ENCODE measurements around the gene FAM221B. TPM values are rescaled to one million over a fixed set of nuclear protein-coding genes. Genes with fewer than 3 reads are reported as not detected.

The FAM221B gene
- total and polyA plus RNA-seq, 7 donors = 0.03 TPM; not detected in 6

GRCh38 chr9:35812025-35812602 is 16.4 kb downstream of the FAM221B start, which contains the start of gene SPAG8:
Gene SPAG8 (minus strand): TSS chr9:35812262. CDS start chr9:35812147, 115 bp downstream.
- intact Hi-C loops (cut with DNase I) = loop anchor here (1.0 to 5.0 kb wide), 2 partner anchors 21 to 65 kb away; partner anchors contain the start of genes GBA2, NPR2 and RGP1
- no peaks in the 10 kb centered on the region for H3K27me3 ChIP-seq
- peak within 1 kb of the TSS; percentile 26 to 60 (median 49) for H3K4me3 ChIP-seq
- H3K27ac ChIP-seq = peak within 1 kb of the TSS; percentile 98 to 100 (median 98)
- peaks cover 0 to 30% (median 12%) of the 10 kb centered on the region in 4 donors for H3K36me3 ChIP-seq
- no peak for TF ChIP-seq POLR2A (IDR thresholded peaks at IDR 0.05)
- TF ChIP-seq POLR2AphosphoS5 (IDR thresholded peaks at IDR 0.05) = peak in 3 of 4 donors; percentile 47 to 78 (median 55)
- no peaks in the 10 kb centered on the region for H3K9me3 ChIP-seq
- H3K4me1 ChIP-seq = peaks cover 0 to 36% (median 32%) of the 10 kb centered on the region in 4 donors
- 1 to 2% methylated on average over 28 of the region's 28 CpGs for WGBS, 2 donors
- DNase-seq = peak; percentile 98

- peaks cover 0 to 36% (median 32%) of the 10 kb centered on the region in 4 donors for H3K4me1 ChIP-seq
- H3K9me3 ChIP-seq = no peaks in the 10 kb centered on the region
- TF ChIP-seq CTCF (IDR thresholded peaks at IDR 0.05) (no peak), POLR2A (IDR thresholded peaks at IDR 0.05) (no peak), POLR2AphosphoS5 (IDR thresholded peaks at IDR 0.05) (no peak), EP300 (IDR thresholded peaks at IDR 0.05) (no peak)
- peak overlapping the region; percentile 26 to 60 (median 49) for H3K4me3 ChIP-seq
- intact Hi-C loops (cut with DNase I) = loop anchor here (1.0 to 5.0 kb wide), 2 partner anchors 20 to 64 kb away; partner anchors contain the start of genes GBA2, NPR2 and RGP1
- no peaks in the 10 kb centered on the region for H3K27me3 ChIP-seq
- peak; percentile 74 for DNase-seq
- 12 to 18% methylated on average over 12 of the region's 12 CpGs for WGBS, 2 donors
- H3K27ac ChIP-seq = peak overlapping the region; percentile 80 to 99 (median 98)
- peaks cover 0 to 36% (median 15%) of the 10 kb centered on the region in 4 donors for H3K36me3 ChIP-seq
Measured at GRCh38 chr9:35811381-35812024, 17.0 kb downstream of the FAM221B start.

DNA sequence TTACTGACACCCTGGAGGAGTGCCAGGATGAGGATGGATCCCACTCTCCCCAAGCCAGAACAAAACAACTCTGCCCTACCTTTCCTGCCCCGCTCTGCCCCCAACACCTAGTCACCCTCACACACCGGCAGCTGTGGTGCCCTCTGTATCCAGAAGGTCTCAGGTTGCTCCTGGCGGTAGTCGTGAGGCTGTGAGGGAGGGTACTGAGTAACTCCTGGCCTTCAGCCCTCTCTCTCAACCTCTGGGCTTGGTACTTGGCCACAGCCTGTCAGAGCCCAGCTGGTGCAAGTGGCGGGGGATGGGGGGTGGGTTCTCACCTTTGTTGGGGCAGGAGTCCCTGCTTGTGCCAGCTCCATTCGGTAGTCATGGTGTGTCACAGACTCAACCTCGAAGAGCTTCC is 18.4 kb downstream of the FAM221B start:
- intact Hi-C loops (cut with DNase I) = loop anchor here (5.0 kb wide), 1 partner anchor 63 kb away; the partner anchor contains the start of genes GBA2 and RGP1
- peaks cover 0 to 36% (median 32%) of the 10 kb centered on the region in 4 donors for H3K4me1 ChIP-seq
- TF ChIP-seq CTCF (IDR thresholded peaks at IDR 0.05) (no peak), POLR2A (IDR thresholded peaks at IDR 0.05) (no peak), POLR2AphosphoS5 (IDR thresholded peaks at IDR 0.05) (no peak), EP300 (IDR thresholded peaks at IDR 0.05) (no peak)
- peaks cover 0 to 50% (median 20%) of the 10 kb centered on the region in 4 donors for H3K36me3 ChIP-seq
- H3K9me3 ChIP-seq = no peaks in the 10 kb centered on the region
- H3K27ac ChIP-seq = no peak overlapping the region
- H3K4me3 ChIP-seq = no peak overlapping the region
- no peaks in the 10 kb centered on the region for H3K27me3 ChIP-seq
- 91 to 96% methylated on average over 7 of the region's 7 CpGs for WGBS, 2 donors
- no peak for DNase-seq

DNA sequence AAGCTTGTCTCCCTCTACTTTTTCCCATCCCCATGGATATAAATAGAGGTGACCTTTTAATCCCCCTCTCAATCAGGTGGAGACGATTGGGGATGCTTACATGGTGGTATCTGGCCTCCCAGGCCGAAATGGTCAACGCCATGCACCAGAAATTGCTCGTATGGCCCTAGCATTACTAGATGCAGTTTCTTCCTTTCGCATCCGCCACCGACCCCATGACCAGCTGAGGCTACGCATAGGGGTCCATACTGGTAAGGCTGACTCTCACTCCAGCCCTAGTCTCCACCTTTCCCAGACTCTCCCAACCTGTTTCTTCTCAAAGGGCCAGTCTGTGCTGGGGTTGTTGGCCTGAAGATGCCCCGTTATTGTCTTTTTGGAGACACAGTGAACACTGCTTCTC is 20.1 kb downstream of the FAM221B start:
- no peaks in the 10 kb centered on the region for H3K9me3 ChIP-seq
- 96% methylated on average over 9 of the region's 9 CpGs for WGBS, 2 donors
- no peaks in the 10 kb centered on the region for H3K27me3 ChIP-seq
- H3K4me1 ChIP-seq = peaks cover 0 to 24% (median 22%) of the 10 kb centered on the region in 4 donors
- intact Hi-C loops (cut with DNase I) = no loop called here
- H3K36me3 ChIP-seq = peaks cover 0 to 58% (median 20%) of the 10 kb centered on the region in 4 donors
- no peak overlapping the region for H3K27ac ChIP-seq
- no peak for TF ChIP-seq EP300 (IDR thresholded peaks at IDR 0.05)
- no peak for TF ChIP-seq CTCF (IDR thresholded peaks at IDR 0.05)
- no peak for TF ChIP-seq POLR2A (IDR thresholded peaks at IDR 0.05)
- no peak for TF ChIP-seq POLR2AphosphoS5 (IDR thresholded peaks at IDR 0.05)
- H3K4me3 ChIP-seq = no peak overlapping the region
- no peak for DNase-seq

DNA sequence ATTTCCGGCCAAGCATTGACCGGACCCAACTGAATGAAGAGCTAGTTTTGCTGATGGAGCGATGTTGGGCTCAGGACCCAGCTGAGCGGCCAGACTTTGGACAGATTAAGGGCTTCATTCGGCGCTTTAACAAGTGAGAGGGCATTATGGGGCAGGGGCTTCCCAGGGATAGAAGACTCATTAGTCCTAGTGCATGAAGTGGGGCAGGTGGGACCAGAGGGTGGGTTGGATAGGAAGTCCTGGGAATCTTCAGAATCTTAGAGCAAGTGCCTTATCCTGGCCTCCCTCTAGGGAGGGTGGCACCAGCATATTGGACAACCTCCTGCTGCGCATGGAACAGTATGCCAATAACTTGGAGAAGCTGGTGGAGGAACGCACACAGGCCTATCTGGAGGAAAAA is 22.4 kb downstream of the FAM221B start:
- 97% methylated on average over 8 of the region's 8 CpGs for WGBS, 2 donors
- no peaks in the 10 kb centered on the region for H3K27me3 ChIP-seq
- intact Hi-C loops (cut with DNase I) = no loop called here
- peaks cover 0 to 78% (median 32%) of the 10 kb centered on the region in 4 donors for H3K36me3 ChIP-seq
- peaks cover 0 to 4% (median 3%) of the 10 kb centered on the region in 4 donors for H3K4me1 ChIP-seq
- DNase-seq = no peak
- no peak overlapping the region for H3K27ac ChIP-seq
- H3K9me3 ChIP-seq = no peaks in the 10 kb centered on the region
- no peak for TF ChIP-seq CTCF (IDR thresholded peaks at IDR 0.05)
- no peak overlapping the region for H3K4me3 ChIP-seq

Data from sigmoid colon (tissue), 7 donors.